Peyer's patch (tissue), 4 donors: ENCODE results near the gene ORC4. TPM values are rescaled to one million over a fixed set of nuclear protein-coding genes. Genes with fewer than 3 reads are reported as not detected.
A peak's percentile ranks its signal among the peaks of the same experiment; 100 is the strongest.

Experiments
- DNase-seq, 3 donors: peaks; one replicate each; pipeline ENCODE4 v3.0.0-alpha.2; 2017 to 2019
- H3K27ac ChIP-seq, 4 donors: fragments of 200-600 bp; sonication (generic); one replicate each; pipeline ENCODE4 v1.5.1; 2016 to 2019
- H3K27me3 ChIP-seq, 2 donors: fragments of 200-600 bp; sonication (generic); one replicate each; pipeline ENCODE4 v1.5.1; 2019
- H3K36me3 ChIP-seq, 3 donors: fragments of 200-600 bp; sonication (generic); one replicate each; pipeline ENCODE4 v1.5.1; 2016 to 2019
- H3K4me1 ChIP-seq, 4 donors: fragments of 200-600 bp; sonication (generic); one replicate each; pipeline ENCODE4 v1.5.1; 2016 to 2019
- H3K4me3 ChIP-seq, 4 donors: fragments of 200-600 bp; sonication (generic); 1 replicate in 3 of 4; 2 replicates in 1 of 4; pipeline ENCODE4 v1.5.1; 2016 to 2019; ENCODE audit warnings: mild to moderate bottlenecking in 1 of 4
- H3K9me3 ChIP-seq, 4 donors: fragments of 200-600 bp; sonication (generic); one replicate each; pipeline ENCODE4 v1.5.1; 2016 to 2019; ENCODE audit warnings: mild to moderate bottlenecking in 1 of 4
- POLR2A ChIP-seq, 2 donors: fragments of 450-650 bp; IDR thresholded peaks; one replicate each; pipeline ENCODE4 v1.5.1; 2017; ENCODE audit warnings: antibody characterized with exemption in 2 of 2, mild to moderate bottlenecking in 2 of 2, moderate library complexity in 2 of 2
- total RNA-seq, 4 donors: library from RNA; depleted of rRNA; stranded (reverse); fragments of >200 nt; gene quantifications; one replicate each; pipeline ENCODE4 v1.1.0, GENCODE V29; 2016
- TF ChIP-seq, protein P1 (sequence below), 6 experiments: fragments of 450-650 bp in 4 of 6; fragments of 200-600 bp in 2 of 6; sonication (generic) in 1 of 6; IDR thresholded peaks; one replicate each; pipeline ENCODE4 v1.5.1; 2017 to 2019; ENCODE audit warnings: antibody characterized with exemption in 6 of 6, mild to moderate bottlenecking in 3 of 6, moderate library complexity in 1 of 6

Gene ORC4
- total RNA-seq, 4 donors from 2014 or later: 21.4 to 31.0 (median 26.1) TPM

DNA sequence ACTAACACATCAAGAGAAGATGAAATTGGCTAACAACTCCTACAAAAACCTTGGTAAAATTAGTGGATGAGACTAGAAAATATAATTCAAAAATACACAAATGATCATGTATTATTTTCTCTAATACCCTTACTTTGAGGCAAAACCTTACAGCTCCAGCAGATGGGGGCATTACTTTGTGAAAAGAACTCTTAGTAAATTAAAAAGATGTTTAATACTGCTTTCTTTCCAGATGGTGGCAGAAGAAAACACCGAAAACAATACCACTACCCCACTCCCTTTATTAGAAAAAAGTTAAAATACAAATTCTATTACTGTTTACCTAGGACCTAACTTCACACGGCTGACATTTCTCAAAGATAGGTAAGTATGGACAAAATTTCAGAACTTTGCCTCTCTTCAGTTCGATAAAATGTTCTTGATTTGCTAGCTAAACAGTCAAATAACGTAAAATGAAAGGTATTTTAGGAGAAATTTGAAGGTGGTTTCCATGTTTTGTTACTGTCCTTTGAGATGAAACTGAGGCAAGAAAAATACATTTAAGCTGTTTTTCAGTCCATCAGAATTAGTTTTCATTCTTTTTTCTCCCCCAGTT, 30.6 kb downstream of the ORC4 start:
- no peaks in the 10 kb centered on the region for H3K4me1 ChIP-seq
- no peak for DNase-seq
- no peaks in the 10 kb centered on the region for H3K27me3 ChIP-seq
- H3K27ac ChIP-seq: no peak overlapping the region
- no peaks in the 10 kb centered on the region for H3K36me3 ChIP-seq
- H3K4me3 ChIP-seq: no peak overlapping the region
- H3K9me3 ChIP-seq: no peaks in the 10 kb centered on the region
- TF ChIP-seq, protein P1, sequence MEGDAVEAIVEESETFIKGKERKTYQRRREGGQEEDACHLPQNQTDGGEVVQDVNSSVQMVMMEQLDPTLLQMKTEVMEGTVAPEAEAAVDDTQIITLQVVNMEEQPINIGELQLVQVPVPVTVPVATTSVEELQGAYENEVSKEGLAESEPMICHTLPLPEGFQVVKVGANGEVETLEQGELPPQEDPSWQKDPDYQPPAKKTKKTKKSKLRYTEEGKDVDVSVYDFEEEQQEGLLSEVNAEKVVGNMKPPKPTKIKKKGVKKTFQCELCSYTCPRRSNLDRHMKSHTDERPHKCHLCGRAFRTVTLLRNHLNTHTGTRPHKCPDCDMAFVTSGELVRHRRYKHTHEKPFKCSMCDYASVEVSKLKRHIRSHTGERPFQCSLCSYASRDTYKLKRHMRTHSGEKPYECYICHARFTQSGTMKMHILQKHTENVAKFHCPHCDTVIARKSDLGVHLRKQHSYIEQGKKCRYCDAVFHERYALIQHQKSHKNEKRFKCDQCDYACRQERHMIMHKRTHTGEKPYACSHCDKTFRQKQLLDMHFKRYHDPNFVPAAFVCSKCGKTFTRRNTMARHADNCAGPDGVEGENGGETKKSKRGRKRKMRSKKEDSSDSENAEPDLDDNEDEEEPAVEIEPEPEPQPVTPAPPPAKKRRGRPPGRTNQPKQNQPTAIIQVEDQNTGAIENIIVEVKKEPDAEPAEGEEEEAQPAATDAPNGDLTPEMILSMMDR (IDR thresholded peaks at IDR 0.05): peak; percentile 34 to 57 (median 50)
- TF ChIP-seq POLR2A (IDR thresholded peaks at IDR 0.05): no peak

DNA sequence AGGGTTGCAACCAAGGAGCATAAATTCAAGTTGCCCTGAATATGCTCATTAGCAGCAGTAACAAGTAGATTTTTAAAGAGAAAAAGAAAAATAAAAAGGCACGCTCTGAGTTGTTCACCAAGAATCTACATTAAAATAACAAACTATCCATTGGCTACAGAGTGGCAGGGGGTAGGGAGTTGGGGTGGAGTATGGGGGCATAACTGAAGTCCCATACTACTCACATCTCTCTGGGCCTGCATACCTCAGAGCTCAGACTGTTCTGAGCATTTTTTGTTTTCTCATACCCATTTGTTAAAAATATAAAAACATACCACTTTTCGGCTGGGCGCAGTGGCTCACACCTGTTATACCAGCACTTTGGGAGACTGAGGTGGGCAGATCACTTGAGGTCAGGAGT, 31.4 kb downstream of the ORC4 start:
- H3K27me3 ChIP-seq: no peaks in the 10 kb centered on the region
- no peaks in the 10 kb centered on the region for H3K36me3 ChIP-seq
- no peaks in the 10 kb centered on the region for H3K9me3 ChIP-seq
- H3K4me1 ChIP-seq: no peaks in the 10 kb centered on the region
- TF ChIP-seq POLR2A (IDR thresholded peaks at IDR 0.05): no peak
- TF ChIP-seq, protein P1 (IDR thresholded peaks at IDR 0.05): no peak
- no peak overlapping the region for H3K27ac ChIP-seq
- no peak for DNase-seq
- H3K4me3 ChIP-seq: no peak overlapping the region

DNA sequence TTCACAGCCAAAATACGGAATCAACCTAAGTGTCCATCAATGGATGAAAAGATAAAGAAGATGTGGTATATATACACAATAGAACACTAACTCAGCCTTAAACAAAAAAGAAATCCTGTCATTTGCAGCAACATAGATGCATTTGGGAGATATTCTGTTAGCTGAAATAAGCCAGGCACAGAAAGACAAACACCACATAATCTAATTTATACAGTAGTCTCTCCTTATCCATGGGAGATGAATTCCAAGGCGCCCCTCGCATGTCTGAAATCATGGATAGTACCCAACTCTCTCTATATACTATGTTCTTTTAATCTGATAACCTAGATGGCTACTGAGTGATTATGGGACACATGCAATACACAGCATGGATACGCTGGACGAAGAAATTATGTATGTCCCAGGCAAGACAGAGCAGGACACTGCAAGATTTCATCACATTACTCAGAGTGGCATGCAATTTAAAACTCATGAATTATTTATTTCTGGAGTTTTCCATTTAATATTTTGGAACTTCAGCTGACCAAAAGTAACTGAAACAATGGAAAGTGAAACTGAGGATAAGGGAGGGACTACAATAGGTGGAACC, 39.5 kb downstream of the ORC4 start:
- TF ChIP-seq POLR2A (IDR thresholded peaks at IDR 0.05): no peak
- TF ChIP-seq, protein P1 (IDR thresholded peaks at IDR 0.05): no peak
- no peaks in the 10 kb centered on the region for H3K9me3 ChIP-seq
- no peaks in the 10 kb centered on the region for H3K27me3 ChIP-seq
- H3K4me3 ChIP-seq: no peak overlapping the region
- no peak for DNase-seq
- H3K36me3 ChIP-seq: no peaks in the 10 kb centered on the region
- no peak overlapping the region for H3K27ac ChIP-seq
- H3K4me1 ChIP-seq: no peaks in the 10 kb centered on the region

DNA sequence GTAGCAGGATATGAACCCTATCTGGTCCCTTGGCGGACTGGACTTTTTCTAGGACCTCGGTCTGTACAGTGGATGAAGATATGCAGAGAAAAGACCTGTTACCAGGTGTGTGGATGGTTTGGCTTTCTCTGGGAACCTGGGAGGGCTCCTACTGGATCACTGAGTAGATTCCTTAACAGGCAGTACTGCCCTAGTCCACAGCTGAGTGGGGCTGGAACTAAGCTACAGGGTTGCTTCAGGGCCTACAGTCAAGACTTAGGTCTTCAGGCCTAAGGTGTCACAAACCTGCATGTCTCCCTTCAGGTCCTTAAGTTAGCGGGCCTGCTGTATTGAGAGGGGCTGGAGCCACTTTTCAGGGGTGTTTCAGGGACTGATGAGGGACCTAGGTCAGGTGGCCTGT, 42.9 kb downstream of the ORC4 start:
- TF ChIP-seq, protein P1 (IDR thresholded peaks at IDR 0.05): no peak
- no peak for TF ChIP-seq POLR2A (IDR thresholded peaks at IDR 0.05)
- H3K27ac ChIP-seq: no peak overlapping the region
- H3K9me3 ChIP-seq: no peaks in the 10 kb centered on the region
- no peak for DNase-seq
- H3K27me3 ChIP-seq: no peaks in the 10 kb centered on the region
- H3K4me3 ChIP-seq: no peak overlapping the region
- no peaks in the 10 kb centered on the region for H3K4me1 ChIP-seq
- H3K36me3 ChIP-seq: no peaks in the 10 kb centered on the region

DNA sequence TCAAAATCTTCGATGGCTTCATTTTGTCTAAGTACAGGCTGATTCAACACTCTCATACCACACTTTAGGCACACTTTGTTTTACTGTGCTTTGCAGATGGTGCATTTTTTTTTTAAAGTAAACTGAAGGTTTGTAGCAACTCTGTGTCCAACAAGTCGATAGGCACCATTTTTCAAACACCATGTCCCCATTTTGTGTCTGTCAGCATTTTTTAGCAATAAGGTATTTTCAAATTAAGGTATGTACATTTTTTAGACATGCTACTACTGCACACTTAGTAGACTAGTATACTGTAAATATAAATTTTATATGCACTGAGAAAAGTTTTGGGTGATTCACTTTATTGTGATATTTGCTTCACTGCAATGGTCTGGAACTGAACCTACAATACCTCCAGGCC, 44.4 kb downstream of the ORC4 start:
- no peak overlapping the region for H3K27ac ChIP-seq
- TF ChIP-seq POLR2A (IDR thresholded peaks at IDR 0.05): no peak
- TF ChIP-seq, protein P1 (IDR thresholded peaks at IDR 0.05): no peak
- DNase-seq: no peak
- no peak overlapping the region for H3K4me3 ChIP-seq
- no peaks in the 10 kb centered on the region for H3K9me3 ChIP-seq
- H3K4me1 ChIP-seq: no peaks in the 10 kb centered on the region
- H3K27me3 ChIP-seq: no peaks in the 10 kb centered on the region
- H3K36me3 ChIP-seq: no peaks in the 10 kb centered on the region
